ENCODE data around the gene FAM168A.

The FAM168A gene, protein sequence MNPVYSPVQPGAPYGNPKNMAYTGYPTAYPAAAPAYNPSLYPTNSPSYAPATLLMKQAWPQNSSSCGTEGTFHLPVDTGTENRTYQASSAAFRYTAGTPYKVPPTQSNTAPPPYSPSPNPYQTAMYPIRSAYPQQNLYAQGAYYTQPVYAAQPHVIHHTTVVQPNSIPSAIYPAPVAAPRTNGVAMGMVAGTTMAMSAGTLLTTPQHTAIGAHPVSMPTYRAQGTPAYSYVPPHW

GRCh38 chr11:73597956-73598718 is at the start of gene FAM168A:
Gene FAM168A, minus strand, starts transcription at chr11:73598112. Its CDS starts 129,638 bp downstream, at chr11:73468474.
- DNase-seq (ENCODE audit: low read depth): peak; percentile 91

DNA sequence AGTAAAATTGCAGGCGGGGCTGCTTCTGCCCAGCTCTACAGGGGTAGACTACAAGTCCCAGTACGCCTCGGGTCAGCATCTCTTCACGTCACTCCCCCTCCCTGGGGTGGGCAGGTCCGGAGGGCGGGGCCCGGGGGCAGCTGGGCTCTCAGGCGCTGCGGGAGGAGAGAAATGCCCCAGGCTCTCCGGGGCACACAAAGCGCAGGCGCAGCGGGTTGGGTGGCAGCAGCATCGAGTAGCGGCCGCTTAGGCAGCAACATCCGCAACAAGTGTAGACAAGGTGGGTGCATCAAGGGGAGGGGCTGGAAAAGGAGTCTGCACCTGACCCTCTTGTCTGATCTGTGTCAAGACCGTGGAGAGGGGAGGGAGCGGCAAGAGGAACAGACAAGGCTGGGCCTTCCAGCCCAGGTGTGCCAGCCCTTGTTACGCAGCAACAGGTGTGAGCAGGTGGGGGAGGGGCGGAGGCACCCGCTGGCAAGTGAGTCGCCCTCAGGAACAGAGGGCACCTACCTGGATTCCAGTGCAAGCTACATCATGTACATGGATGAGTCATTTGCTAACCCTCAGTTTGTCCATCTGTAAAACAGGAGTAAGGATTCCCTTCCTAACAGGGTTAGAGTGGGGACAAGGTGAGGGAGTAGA is 49.7 kb upstream of the FAM168A start:
- DNase-seq (ENCODE audit: low read depth): peak; percentile 88

- no peak for DNase-seq (ENCODE audit: low read depth)
Measured at GRCh38 chr11:73645972-73646631, 48.2 kb upstream of the FAM168A start, which contains the start of gene PLEKHB1. Gene PLEKHB1, plus strand, starts transcription at chr11:73646581. Its CDS starts 28 bp downstream, at chr11:73646609.

- DNase-seq (ENCODE audit: low read depth): no peak
Measured at GRCh38 chr11:73645121-73645969, 47.4 kb upstream of the FAM168A start.

- DNase-seq (ENCODE audit: low read depth): no peak
Measured at GRCh38 chr11:73641668-73642067, 43.8 kb upstream of the FAM168A start.

DNA sequence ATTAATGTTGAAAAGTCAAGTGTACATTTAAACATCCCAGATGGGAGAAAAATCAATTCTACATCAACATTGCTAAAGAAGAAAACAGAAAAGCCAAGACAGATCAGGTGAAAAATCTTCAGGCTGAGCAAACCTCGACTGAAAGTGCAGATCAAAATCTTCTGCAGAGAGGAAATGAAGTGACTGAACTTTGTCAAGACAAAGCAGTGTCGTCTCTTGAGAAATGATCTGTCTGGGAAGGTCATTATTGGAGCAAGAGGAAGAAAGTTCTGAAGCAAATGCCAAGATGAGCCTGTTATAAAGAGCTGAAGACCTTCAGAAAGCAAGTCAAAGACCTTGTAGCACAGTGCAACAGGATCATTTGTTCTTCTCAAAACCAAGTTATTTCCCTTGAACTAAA is 42.7 kb upstream of the FAM168A start:
- DNase-seq (ENCODE audit: low read depth): no peak

GRCh38 chr11:73637012-73637411 is 39.1 kb upstream of the FAM168A start:
- DNase-seq (ENCODE audit: low read depth): no peak

DNA sequence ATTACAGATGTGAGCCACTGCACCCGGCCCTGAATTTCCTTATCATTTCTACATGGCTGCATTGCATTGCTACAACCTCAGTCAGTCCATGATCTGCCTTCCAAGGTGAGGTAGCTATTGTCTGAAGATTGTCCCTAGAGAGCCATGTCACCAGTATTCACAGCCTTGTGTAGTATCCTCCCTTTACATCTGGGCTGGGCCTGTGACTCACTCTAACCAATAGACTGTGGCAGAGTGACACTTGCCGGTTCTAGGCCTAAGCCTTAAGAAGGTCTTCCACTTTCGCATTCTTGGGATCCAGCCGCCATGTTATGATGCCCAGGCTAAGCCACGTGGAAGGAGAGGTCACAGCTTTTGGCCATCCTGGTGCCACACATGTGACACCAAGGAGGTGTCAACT is 38.3 kb upstream of the FAM168A start:
- DNase-seq (ENCODE audit: low read depth): no peak

GRCh38 chr11:73635721-73636120 is 37.8 kb upstream of the FAM168A start:
- DNase-seq (ENCODE audit: low read depth): no peak

GRCh38 chr11:73633999-73634398 is 36.1 kb upstream of the FAM168A start:
- no peak for DNase-seq (ENCODE audit: low read depth)

GRCh38 chr11:73632996-73633395 is 35.1 kb upstream of the FAM168A start:
- no peak for DNase-seq (ENCODE audit: low read depth)

DNA sequence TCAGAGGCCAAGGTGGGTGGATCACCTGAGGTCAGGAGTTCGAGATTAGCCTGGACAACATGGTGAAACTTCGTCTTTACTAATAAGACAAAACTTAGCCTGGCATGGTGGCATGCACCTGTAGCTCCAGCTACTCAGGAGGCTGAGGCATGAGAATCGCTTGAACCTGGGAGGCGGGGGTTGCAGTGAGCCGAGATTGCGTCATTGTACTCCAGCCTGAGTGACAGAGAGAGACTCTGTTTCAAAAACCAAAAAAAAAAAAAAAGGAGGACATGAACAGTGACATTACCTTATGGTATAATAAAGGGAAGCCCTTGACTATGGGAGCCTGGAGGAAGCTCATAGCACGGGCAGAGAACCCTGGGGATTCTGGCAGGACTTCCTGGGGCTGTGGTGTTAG is 32.0 kb upstream of the FAM168A start:
- no peak for DNase-seq (ENCODE audit: low read depth)

GRCh38 chr11:73625696-73626318 is 27.9 kb upstream of the FAM168A start:
- DNase-seq (ENCODE audit: low read depth): peak; percentile 49

DNA sequence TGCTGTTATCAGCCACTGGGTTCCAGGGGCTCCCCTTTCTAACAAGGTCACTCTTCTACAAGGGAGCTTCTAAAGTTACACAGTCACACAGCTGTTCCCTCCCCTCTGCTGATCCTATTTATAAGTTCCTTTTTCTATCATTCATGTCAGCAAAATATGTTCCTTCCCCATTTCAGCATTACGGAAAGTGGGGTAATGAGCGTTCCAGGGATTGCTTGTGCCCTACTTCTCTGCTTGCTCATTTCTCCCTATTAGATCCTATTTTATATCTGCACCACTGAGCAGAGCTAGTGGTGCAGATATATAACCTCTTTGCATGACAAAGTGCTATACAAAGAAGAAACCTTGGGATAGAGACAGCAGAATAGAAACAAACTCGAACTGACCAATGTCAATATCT is 25.8 kb upstream of the FAM168A start:
- DNase-seq (ENCODE audit: low read depth): no peak

DNA sequence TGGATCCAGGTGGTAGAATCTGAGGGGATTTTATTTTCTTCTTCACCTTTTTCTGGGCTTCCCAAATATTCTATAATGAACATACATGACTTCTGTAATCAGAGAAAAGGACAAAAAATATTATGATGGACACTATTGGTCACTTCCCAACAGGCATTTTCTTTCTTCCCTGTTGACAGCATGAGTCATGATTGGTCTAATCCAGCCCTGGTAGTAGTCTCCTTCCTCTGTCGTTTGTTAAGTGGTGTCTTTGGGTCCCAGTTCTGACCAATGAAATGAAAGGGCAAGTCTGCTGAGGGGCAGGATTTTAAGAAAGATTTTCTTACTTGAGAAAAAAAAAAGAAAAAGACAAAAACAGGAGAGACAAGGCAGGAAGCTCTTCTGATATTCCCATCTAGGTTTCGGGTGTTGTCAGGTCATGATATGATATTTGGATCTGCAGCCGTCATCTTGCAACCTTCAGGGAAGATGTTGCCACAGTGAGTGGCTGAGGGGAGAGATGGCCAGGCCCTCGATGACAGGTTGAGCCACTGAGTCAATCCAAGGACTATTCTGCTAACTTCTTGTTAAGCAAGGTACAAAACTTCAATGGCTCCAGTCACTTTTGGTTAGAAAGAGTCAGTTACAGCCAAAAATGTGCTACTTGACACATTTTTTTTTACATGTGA is 25.1 kb upstream of the FAM168A start:
- no peak for DNase-seq (ENCODE audit: low read depth)

DNA sequence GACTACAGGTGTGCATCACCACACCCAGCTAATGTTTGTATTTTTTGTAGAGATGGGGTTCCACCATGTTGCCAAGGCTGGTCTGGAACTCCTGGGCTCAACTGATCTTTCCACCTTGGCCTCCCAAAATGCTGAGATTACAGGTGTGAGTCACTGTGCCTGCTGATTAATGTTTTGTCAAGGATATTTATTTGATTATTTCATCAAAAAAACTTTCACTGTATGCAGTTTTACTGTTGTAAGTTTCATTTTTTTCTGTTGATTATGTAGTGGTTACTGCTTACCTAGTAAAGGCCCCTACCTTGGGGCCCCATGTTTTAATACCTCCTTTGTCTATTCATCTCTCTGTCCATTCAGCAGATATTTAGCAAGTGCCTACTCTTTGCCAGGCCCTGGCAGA is 16.7 kb upstream of the FAM168A start:
- DNase-seq (ENCODE audit: low read depth): no peak

DNA sequence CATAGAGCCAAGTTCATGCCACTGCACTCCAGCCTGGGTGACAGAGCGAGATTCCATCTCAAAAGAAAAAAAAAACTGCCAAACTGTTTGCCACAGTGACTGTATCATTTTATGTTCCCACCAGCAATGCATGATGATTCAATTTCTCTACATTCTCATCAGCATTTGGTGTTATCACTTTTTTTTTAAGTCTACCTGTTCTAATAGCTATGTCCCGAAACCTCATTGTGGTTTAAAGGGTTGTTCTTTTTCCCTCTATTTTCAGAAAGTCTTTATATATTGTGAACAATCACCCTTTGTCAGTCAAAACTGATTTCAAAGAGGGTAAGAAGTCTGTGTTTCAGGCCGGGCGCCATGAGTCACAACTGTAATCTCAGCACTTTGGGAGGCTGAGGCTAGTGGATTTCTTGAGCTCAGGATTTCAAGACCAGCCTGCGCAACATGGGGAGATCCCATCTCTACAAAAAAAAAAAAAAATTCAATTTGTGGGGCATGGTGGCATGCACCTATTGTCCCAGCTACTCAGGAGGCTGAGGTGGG is 14.8 kb upstream of the FAM168A start:
- no peak for DNase-seq (ENCODE audit: low read depth)

- no peak for DNase-seq (ENCODE audit: low read depth)
Measured at GRCh38 chr11:73598719-73599379, 937 bp upstream of the FAM168A start.

GRCh38 chr11:73597336-73597955 is 466 bp downstream of the FAM168A start:
- no peak for DNase-seq (ENCODE audit: low read depth)
